Activated CD4-positive, CD25-positive, alpha-beta regulatory T cell treated with anti-CD3 and anti-CD28 coated beads, Interleukin-2, amount 50 U/mL, for 72 hours (primary cell): ENCODE measurements around the gene RTN4IP1.

ENCODE experiments used
- DNase-seq: peaks from one replicate; pipeline ENCODE4 v3.0.0; 2021

RTN4IP1 gene

GRCh38 chr6:106540907-106541306 is 88.4 kb downstream of the RTN4IP1 start:
- DNase-seq = no peak

GRCh38 chr6:106540432-106540831 is 88.9 kb downstream of the RTN4IP1 start:
- DNase-seq = no peak

- no peak for DNase-seq
These were observed 89.4 kb downstream of the RTN4IP1 start for GRCh38 chr6:106539936-106540335.

- DNase-seq = no peak
These were observed 91.2 kb downstream of the RTN4IP1 start for GRCh38 chr6:106538145-106538544.

GRCh38 chr6:106537662-106538061 is 91.6 kb downstream of the RTN4IP1 start:
- DNase-seq = no peak

GRCh38 chr6:106536851-106537250 is 92.4 kb downstream of the RTN4IP1 start:
- no peak for DNase-seq

GRCh38 chr6:106536357-106536756 is 92.9 kb downstream of the RTN4IP1 start:
- no peak for DNase-seq

- no peak for DNase-seq
These were observed 94.3 kb downstream of the RTN4IP1 start for GRCh38 chr6:106535012-106535411.

GRCh38 chr6:106534564-106534982 is 94.7 kb downstream of the RTN4IP1 start:
- DNase-seq = no peak

GRCh38 chr6:106534004-106534403 is 95.3 kb downstream of the RTN4IP1 start:
- no peak for DNase-seq

GRCh38 chr6:106533054-106533453 is 96.2 kb downstream of the RTN4IP1 start:
- no peak for DNase-seq

GRCh38 chr6:106530502-106530901 is 98.8 kb downstream of the RTN4IP1 start:
- DNase-seq = no peak

- no peak for DNase-seq
These were observed 99.3 kb downstream of the RTN4IP1 start for GRCh38 chr6:106530026-106530425.

- no peak for DNase-seq
These were observed 99.9 kb downstream of the RTN4IP1 start for GRCh38 chr6:106529438-106529837.

GRCh38 chr6:106528521-106528920 is 100.8 kb downstream of the RTN4IP1 start:
- no peak for DNase-seq

- no peak for DNase-seq
These were observed 101.3 kb downstream of the RTN4IP1 start for GRCh38 chr6:106527979-106528378.

- DNase-seq = no peak
These were observed 102.2 kb downstream of the RTN4IP1 start for GRCh38 chr6:106527117-106527516.

GRCh38 chr6:106525882-106526275 is 103.4 kb downstream of the RTN4IP1 start:
- no peak for DNase-seq

GRCh38 chr6:106525107-106525881 is 104.0 kb downstream of the RTN4IP1 start:
- DNase-seq = no peak

GRCh38 chr6:106522562-106523250 is 106.6 kb downstream of the RTN4IP1 start:
- no peak for DNase-seq
